HG03565 (cell line): Measurements from ENCODE around the gene NMT1.
A peak's percentile ranks its signal among the peaks of the same experiment; 100 is the strongest.

Experiments used
- ATAC-seq: cut with Tn5 transposase; IDR thresholded peaks from one replicate; pipeline ENCODE4 v1.9.1; 2021; ENCODE audit warnings: mild to moderate bottlenecking, moderate library complexity; ENCODE audit not compliant: unreplicated experiment

The NMT1 gene

DNA sequence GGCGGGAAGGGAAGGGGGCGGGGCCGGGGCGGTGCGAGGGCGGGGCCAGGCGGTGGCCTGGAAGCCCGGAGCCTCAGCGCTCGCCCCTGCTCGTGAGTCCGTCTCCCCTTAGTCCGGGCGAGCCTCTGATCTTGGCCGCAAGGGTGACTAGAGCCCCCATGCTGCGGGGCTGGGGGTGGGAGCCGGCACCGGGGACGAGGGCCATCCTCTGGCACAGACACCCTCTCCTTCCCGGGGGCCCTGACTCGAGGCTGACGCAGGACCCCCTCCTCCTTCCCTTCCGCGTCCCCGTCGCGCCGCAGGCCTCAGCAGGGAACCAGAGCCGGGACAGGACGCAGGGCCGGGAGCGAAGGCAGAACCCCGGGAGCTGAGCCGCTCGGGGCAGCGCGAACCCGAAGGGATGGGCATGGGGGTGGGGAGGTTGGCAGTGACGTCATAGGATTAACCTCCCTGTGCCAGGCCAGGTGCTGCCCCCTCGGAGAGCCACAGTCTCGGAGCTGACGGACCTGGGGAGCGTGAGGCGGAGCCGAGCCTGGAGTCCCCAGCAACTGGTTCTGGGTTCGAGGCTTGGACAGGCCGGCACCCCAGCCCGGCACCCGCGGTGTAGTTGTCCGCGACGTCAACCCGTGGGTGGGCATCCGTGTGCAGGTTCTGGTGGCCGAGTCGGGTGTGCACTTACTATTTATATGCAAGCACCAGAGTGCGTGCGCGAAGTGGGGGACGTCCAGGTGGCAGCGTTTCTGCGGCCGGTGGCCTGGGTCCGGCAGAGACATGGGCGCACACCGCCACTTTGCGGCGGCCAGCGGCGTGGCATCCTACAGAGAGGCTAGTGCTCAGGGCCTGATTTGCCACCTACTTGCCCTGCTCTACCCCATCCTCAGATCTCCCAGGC, 71.7 kb downstream of the NMT1 start:
- ATAC-seq: no peak

DNA sequence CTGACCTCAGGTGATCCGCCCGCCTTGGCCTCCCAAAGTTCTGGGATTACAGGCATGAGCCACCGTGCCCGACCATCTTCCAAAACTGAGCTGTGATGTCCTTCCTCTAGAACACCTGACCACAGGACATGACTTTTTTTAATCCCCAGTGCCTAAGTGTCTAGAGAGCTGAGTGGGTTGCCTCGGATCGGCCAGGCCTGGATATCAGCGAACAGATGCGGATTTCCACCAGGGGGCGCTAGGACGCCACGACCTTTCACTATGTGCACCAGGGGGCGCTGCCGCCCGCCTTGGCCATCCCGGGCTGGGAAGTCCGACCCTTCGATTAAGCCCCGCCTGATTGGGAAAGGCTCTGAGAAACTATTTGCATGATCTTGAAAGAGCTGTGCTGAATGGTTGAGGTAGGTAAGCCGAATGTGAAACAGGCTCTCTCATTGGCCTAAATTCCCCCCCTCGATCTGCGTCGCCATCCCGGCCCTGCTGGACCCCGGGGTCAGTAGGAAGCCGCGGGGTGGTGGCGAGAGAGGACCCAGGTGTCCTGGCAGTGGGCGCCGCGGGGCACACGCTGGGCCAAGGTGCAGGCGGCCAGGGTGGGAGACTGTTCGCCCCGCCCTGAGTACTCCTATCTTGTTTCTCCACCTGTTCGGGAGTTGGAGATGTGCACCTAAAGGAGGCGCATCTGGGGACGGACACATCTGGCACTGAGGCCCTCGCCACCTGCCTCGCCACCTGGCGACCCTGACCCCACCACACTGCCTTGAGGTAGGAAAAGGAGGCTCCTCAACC, 74.3 kb downstream of the NMT1 start, which contains the start of gene ACBD4:
TSS of gene ACBD4 (plus strand) at position 496 of the 786 bp plus-strand sequence. CDS start 458 bp downstream, outside the sequence.
- ATAC-seq: peak; percentile 80

DNA sequence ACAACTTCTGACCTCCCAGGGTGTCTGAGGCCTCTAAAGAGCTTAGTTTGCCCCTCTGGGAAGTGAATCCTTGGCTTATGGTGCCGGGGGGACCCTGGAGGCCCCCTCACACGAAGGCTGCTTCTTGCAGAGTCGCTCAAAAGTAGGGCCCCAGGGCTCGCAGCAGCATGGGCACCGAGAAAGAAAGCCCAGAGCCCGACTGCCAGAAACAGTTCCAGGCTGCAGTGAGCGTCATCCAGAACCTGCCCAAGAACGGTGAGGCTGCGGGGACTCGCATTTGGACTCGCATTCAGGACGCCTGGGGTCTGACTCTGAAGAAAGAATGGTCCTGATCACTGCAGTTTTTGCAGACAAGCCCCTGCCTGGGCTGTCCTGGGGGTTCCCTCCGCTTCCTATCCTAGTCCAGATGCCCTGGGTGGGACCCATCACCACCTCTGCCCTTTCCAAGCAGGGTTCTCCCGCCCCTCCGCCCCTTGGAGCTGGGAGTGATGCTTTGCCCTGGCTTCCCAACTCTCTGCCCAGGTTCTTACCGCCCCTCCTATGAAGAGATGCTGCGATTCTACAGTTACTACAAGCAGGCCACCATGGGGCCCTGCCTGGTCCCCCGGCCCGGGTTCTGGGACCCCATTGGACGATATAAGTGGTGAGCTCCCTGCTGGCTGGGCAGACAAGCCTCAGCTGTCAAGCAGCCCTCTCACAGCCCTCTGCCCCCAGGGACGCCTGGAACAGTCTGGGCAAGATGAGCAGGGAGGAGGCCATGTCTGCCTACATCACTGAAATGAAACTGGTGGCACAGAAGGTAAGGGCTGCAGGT, 75.1 kb downstream of the NMT1 start:
- ATAC-seq: no peak

DNA sequence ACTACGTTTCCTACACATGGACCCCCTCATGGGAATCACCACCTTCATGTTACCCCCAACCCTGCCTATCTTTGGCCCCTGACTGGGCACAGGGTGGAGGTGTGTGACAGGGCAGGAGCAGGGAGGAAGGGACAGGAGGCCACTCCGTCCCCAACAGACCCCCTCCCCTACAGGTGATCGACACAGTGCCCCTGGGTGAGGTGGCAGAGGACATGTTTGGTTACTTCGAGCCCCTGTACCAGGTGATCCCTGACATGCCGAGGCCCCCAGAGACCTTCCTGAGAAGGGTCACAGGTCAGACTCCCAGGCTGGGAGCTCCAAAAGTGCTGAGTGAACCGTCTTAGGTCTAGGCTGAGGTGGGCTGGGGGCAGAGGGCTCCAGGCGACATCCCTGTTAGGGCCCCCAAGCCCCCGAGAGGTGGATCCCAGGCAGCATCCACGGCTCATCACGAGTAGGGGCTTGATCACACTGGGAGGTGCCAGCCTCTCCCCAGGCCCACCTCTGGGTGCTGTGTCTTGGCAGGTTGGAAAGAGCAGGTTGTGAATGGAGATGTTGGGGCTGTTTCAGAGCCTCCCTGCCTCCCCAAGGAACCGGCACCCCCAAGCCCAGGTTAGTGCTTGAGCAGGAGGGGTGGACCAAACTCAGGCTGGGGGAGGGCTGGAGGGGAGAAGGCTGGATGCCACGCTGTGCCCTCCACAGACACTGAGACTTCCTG, 75.9 kb downstream of the NMT1 start:
- no peak for ATAC-seq

- no peak for ATAC-seq
These were observed 76.6 kb downstream of the NMT1 start for GRCh38 chr17:45137561-45138305.

DNA sequence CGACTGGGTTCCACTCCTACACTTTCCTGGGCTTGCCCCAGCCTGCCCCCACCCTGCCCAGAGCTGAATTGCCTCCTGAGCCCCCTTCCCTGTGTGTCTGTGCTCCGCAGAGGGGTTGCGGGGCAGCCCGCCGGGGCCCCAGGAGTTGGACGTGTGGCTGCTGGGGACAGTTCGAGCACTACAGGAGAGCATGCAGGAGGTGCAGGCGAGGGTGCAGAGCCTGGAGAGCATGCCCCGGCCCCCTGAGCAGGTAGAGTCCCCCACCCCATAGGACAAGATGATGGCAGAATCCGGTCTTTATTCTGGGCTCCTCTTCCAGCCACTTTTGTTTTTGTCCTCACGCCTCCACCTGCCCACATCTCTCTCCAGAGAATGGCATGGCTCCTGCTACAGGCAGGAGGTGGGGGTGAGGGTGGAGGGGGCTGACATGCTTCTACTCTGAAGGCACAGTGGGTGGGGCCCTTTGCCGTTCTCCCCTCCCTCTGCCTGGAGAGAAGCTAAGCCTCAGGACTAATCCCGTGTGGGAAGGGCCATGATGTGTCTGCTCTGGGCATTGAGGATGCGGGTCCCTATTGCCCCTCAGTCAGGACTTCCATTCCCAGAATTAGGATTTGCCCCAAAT, 77.9 kb downstream of the NMT1 start:
- ATAC-seq: no peak

DNA sequence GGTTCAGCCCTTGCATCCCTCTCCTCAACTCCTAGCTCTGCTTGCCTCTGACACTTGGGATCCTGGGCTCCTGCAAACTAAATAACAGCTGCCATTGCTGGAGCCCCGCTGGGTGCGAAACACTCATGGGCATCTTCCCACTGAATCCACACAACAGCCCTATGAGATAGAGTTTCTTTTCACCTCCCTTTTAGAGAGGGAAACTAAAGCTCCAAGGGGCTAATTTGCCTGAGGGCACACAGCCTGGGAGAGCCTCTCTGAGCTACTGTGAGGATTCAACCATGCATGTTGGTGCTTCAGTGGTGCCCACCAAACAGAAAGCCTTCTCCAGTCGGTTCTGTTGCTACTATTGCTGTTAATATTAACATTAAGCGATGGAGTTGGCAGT, 78.4 kb downstream of the NMT1 start:
- no peak for ATAC-seq

GRCh38 chr17:45143094-45143670, 82.1 kb downstream of the NMT1 start:
- ATAC-seq: no peak

DNA sequence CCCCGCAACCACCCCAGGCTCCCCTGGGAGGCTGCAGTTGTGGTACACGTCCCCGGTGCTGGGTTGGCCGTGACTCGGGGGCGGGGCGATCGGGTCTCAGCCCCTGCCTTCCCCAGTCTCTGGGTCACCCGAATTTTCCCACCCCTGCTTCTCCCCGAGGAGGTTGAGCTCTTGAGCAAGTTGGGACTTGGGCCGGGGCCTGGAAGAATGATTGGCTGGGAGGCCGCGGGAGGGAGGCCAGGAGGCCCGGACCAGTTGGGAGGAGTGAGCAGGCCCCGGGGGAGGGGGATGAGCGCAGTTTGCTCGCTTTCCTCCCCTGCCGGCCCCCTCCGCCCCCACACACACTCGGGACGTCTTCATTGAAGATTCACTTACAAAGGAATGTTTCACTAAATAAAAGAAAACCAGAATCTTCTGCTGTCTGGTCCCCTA, 82.7 kb downstream of the NMT1 start:
- no peak for ATAC-seq

GRCh38 chr17:45144199-45145034, 83.3 kb downstream of the NMT1 start:
- no peak for ATAC-seq

GRCh38 chr17:45145035-45145389, 83.9 kb downstream of the NMT1 start:
- ATAC-seq: no peak

- no peak for ATAC-seq
These were observed 85.0 kb downstream of the NMT1 start for GRCh38 chr17:45146166-45146565.

DNA sequence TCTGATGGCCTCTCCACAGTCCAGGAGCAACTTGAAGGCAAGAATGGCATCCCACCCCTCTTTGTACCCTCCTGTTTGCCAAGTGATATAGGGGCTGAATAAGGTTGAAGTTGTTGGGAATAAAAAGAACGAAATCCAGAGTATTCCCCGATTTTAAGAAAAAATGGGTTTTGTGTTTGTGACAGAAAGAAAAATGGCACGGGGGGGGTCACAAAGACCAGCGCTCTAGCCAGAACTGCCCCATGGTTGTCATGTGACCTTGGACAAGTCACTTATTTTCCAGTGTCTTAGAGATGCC, 85.4 kb downstream of the NMT1 start:
- ATAC-seq: no peak

- no peak for ATAC-seq
These were observed 85.9 kb downstream of the NMT1 start for GRCh38 chr17:45146890-45147580.

GRCh38 chr17:45147581-45148182, 86.6 kb downstream of the NMT1 start:
- no peak for ATAC-seq

DNA sequence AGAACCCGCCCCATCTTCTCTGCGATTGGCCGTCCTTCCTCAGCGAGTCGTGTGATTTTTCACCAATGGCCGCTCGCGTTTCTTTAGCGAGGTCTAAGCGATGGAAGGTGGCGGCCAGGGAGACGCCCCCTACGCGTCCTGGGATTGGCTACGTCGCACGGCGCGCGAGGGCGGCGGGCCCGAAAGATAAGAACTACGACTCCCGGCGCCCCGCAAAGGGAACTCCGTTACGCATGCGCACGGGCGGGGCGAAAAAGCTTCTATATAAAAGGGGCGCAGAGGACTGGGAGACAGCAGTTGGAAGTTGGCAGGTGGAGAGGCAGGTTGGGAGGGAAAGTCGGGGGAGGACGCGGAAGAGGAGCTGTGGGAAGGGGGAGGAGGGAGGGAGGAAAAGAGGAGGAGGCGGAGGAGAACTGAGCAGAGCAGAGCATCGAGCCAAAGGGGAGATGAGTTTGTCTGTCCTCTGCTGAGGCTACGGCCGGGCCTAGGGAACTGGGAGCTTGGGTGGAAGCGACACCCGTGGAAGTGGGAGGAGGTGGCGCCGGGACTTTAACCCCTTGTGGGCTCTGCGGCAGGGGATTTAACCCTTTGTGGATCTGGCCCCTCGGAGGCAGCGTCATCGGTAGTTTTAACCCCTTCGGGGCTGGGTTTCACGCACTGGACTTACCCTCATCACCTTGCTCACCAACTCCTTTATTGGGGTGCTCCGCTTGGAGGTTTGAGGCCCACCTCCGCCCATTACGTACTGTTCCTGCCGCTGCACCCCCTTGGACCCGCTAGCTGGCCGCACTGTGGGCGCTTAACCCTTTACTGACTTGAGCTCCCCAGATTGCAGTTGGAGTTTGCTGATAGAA, 87.3 kb downstream of the NMT1 start, which contains the start of gene HEXIM1:
TSS of gene HEXIM1 (plus strand) at position 293 of the 854 bp plus-strand sequence. CDS start 716 bp downstream, outside the sequence.
- peak; percentile 56 for ATAC-seq
